MM.1S (cell line): ENCODE data around the gene NARF.

Experiments used
- CTCF ChIP-seq: fragments of 300-600 bp; sonication (generic); IDR thresholded peaks from 2 replicates; pipeline ENCODE4 v1.5.1; 2016; ENCODE audit warnings: antibody characterized with exemption, low read length, mixed read lengths
- EZH2 ChIP-seq: fragments of 300-600 bp; sonication (generic); optimal IDR thresholded peaks from 2 replicates; pipeline ENCODE3; 2017; ENCODE audit warnings: low read depth, mild to moderate bottlenecking, antibody characterized with exemption, low read length, mixed read lengths

- TF ChIP-seq CTCF (no peak), EZH2 (no peak)
These were observed 21.8 kb upstream of the NARF start for GRCh38 chr17:82436601-82437324.
